HepG2 (cell line): ENCODE data around the gene DNAJB2. TPM values are rescaled to one million over a fixed set of nuclear protein-coding genes. Genes with fewer than 3 reads are reported as not detected.

Source experiments
- AKNA ChIP-seq: sonication (generic); formaldehyde crosslinking; IDR thresholded peaks from 2 replicates; pipeline ENCODE4 v1.4.0; 2020; ENCODE audit warnings: missing genetic modification reagents, borderline replicate concordance
- KIAA2018 ChIP-seq: sonication (generic); formaldehyde crosslinking; IDR thresholded peaks from 2 replicates; pipeline ENCODE4 v1.5.0; 2020; ENCODE audit warnings: mild to moderate bottlenecking, missing genetic modification reagents, borderline replicate concordance
- STAG1 ChIP-seq: sonication (generic); formaldehyde crosslinking; IDR thresholded peaks from 2 replicates; pipeline ENCODE4 v1.4.0; 2020; ENCODE audit warnings: missing genetic modification reagents
- TOPORS ChIP-seq: sonication (generic); formaldehyde crosslinking; IDR thresholded peaks from 2 replicates; pipeline ENCODE4 v1.8.0; 2023; ENCODE audit warnings: mild to moderate bottlenecking, missing genetic modification reagents
- TSC22D2 ChIP-seq: sonication (generic); formaldehyde crosslinking; IDR thresholded peaks from 2 replicates; pipeline ENCODE4 v1.5.1; 2020; ENCODE audit warnings: missing genetic modification reagents, mild to moderate bottlenecking, borderline replicate concordance
- ZNF564 ChIP-seq: sonication (generic); formaldehyde crosslinking; IDR thresholded peaks from 2 replicates; pipeline ENCODE4 v1.8.1; 2023; ENCODE audit warnings: mild to moderate bottlenecking, missing genetic modification reagents
- ZNF609 ChIP-seq: sonication (generic); formaldehyde crosslinking; IDR thresholded peaks from 2 replicates; pipeline ENCODE4 v1.4.0; 2020; ENCODE audit warnings: mild to moderate bottlenecking, missing genetic modification reagents, borderline replicate concordance
- ZNF781 ChIP-seq: sonication (generic); formaldehyde crosslinking; IDR thresholded peaks from 2 replicates; pipeline ENCODE4 v1.5.1; 2020; ENCODE audit warnings: borderline replicate concordance, mild to moderate bottlenecking, missing genetic modification reagents; ENCODE audit errors: not compliant biosample characterization
- ZZZ3 ChIP-seq: sonication (generic); formaldehyde crosslinking; IDR thresholded peaks from 2 replicates; pipeline ENCODE4 v1.4.0; 2020; ENCODE audit warnings: missing genetic modification reagents, mild to moderate bottlenecking, borderline replicate concordance
- polyA plus RNA-seq, 8 experiments: library from polyadenylated mRNA; depleted of rRNA in 3 of 8; stranded (reverse) in 7 of 8; unstranded in 1 of 8; fragments of >200 nt; fragmentation: Illumina TruSeq in 4 of 8; extraction: Trizol in 4 of 8; gene quantifications; 2 replicates each; pipeline versions ENCODE4 v1.2.1 to v1.2.3, GENCODE V29; 2011 to 2016; ENCODE audit warnings: low read depth in 4 of 8, missing spikeins in 1 of 8, mixed read lengths in 1 of 8; ENCODE audit not compliant: insufficient read depth in 1 of 8
- total RNA-seq, 5 experiments: library from RNA; depleted of rRNA; stranded (reverse); fragments of >200 nt; fragmentation: Illumina TruSeq; extraction: Trizol; gene quantifications; 2 replicates each; pipeline ENCODE4 v1.2.3, GENCODE V29; 2016; ENCODE audit warnings: low read depth in 1 of 5

Gene DNAJB2
- total and polyA plus RNA-seq, 2 of the 13 experiments (the other 11 are each of a cell fraction or from before 2014, with no cell fraction given): 21.3 to 31.1 TPM

- TF ChIP-seq AKNA (0 out of 2 replicates have a peak, but pooled peaks have one; percentile 36), STAG1 (CRISPR knock-in tag) (peak; percentile 31), ZNF781 (peak; percentile 80), TSC22D2 (CRISPR knock-in tag) (no peak), TOPORS (no peak), ZNF564 (peak; percentile 55; the same call in 1 of the 2 replicates), ZZZ3 (CRISPR knock-in tag) (no peak), KIAA2018 (0 out of 2 replicates have a peak, but pooled peaks have one; percentile 17), ZNF609 (no peak)
Measured at GRCh38 chr2:219230059-219230540, 49.1 kb upstream of the DNAJB2 start (continued).
